ENCODE data around the gene ACTBL2.

DNA sequence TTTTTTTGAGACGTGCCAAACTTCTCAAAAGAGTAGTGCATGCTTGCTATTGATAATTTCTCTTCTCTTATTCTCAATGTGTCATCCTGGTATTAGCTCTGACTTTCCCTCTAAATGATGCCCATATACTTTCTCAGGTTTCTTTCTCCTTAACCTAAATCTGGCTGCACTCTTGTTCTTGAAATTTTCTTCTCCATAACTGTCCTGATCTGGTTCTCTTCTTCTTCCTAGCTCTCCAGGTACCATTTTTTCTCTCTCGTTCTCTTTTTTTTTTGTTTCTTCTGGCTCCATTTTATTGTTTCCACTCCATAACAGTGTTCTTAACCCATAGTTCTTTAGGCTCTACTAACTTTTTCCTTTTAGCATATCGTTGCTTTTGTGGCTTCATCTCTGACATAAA, 47.9 kb downstream of the ACTBL2 start:
- TF ChIP-seq CTCF (IDR thresholded peaks at IDR 0.05; ENCODE audit: insufficient read depth, low read length, poor library complexity, severe bottlenecking) = no peak
- no peak for TF ChIP-seq EZH2phosphoT487 (conservative IDR thresholded peaks at IDR 0.05; ENCODE audit: low read length)
